IMR-90 (cell line): ENCODE data around the gene HOXD9. TPM values are rescaled to one million over a fixed set of nuclear protein-coding genes. Genes with fewer than 3 reads are reported as not detected.

Experiments
- ATAC-seq: fragments of 200-7000 bp; cut with Tn5 transposase; 2 replicates; pipeline ENCODE4 v1.9.1; 2020; ENCODE audit warnings: low read depth, mild to moderate bottlenecking, moderate library complexity
- BruUV-seq: library from RNA; stranded (reverse); fragments of 400-500 nt; replicated peaks from 2 replicates; lab custom pipeline; 2021; lab: Mats Ljungman, UMichigan
- CTCF ChIA-PET: fragments of 300-600 bp; formaldehyde crosslinking; extraction: SDS; loops from one replicate; lab custom pipeline; 2021; ENCODE audit warnings: antibody characterized with exemption; lab: Yijun Ruan, JAX
- POLR2A ChIA-PET: fragments of 300-600 bp; sonication (Branson Sonifier 250); formaldehyde crosslinking; loops from one replicate; lab custom pipeline; 2022; ENCODE audit warnings: antibody characterized with exemption; ENCODE audit not compliant: unreplicated experiment; lab: Charles Lee
- DNase-seq: peaks from one replicate; pipeline ENCODE4 v3.0.0; 2013
- H2AFZ ChIP-seq: replicated peaks from 2 replicates; pipeline ENCODE3; 2013; ENCODE audit warnings: low read length, mild to moderate bottlenecking; ENCODE audit not compliant: poor library complexity
- H2AK5ac ChIP-seq: 2 replicates; pipeline ENCODE4 v1.6.1; 2013; ENCODE audit warnings: low read depth, low read length, inconsistent platforms
- H2AK9ac ChIP-seq: replicated peaks from 2 replicates; pipeline ENCODE3; 2013; ENCODE audit warnings: mild to moderate bottlenecking, low read depth, low read length, moderate library complexity; ENCODE audit not compliant: poor library complexity
- H2BK120ac ChIP-seq: 2 replicates; pipeline ENCODE4 v1.6.1; 2013; ENCODE audit warnings: low read depth, low read length, inconsistent platforms
- H2BK15ac ChIP-seq: 3 replicates; pipeline ENCODE4 v1.6.1; 2013; ENCODE audit warnings: low read depth, low read length, inconsistent platforms
- H2BK20ac ChIP-seq: 2 replicates; pipeline ENCODE4 v1.6.1; 2013; ENCODE audit warnings: low read depth, mild to moderate bottlenecking, inconsistent platforms, low read length, moderate library complexity
- H2BK5ac ChIP-seq: 2 replicates; pipeline ENCODE4 v1.6.1; 2013; ENCODE audit warnings: mild to moderate bottlenecking, low read depth, low read length, inconsistent platforms; ENCODE audit not compliant: poor library complexity, severe bottlenecking
- H3K14ac ChIP-seq: replicated peaks from 2 replicates; pipeline ENCODE4 v1.6.1; 2013; ENCODE audit warnings: low read depth, low read length, inconsistent platforms
- H3K18ac ChIP-seq: 2 replicates; pipeline ENCODE4 v1.6.1; 2013; ENCODE audit warnings: low read depth, low read length, control low read depth
- H3K23ac ChIP-seq: 2 replicates; pipeline ENCODE4 v1.6.1; 2013; ENCODE audit warnings: low read depth, low read length, inconsistent platforms
- H3K27ac ChIP-seq: 2 replicates; pipeline ENCODE4 v1.5.1; 2013; ENCODE audit warnings: mild to moderate bottlenecking, control low read depth, low read length; ENCODE audit not compliant: insufficient read depth
- H3K27me3 ChIP-seq: 2 replicates; pipeline ENCODE4 v1.6.1; 2013; ENCODE audit warnings: low read length; ENCODE audit not compliant: control insufficient read depth, insufficient read depth
- H3K36me3 ChIP-seq: 2 replicates; pipeline ENCODE4 v1.6.1; 2013; ENCODE audit warnings: low read length, mixed read lengths; ENCODE audit not compliant: control insufficient read depth, insufficient read depth
- H3K4ac ChIP-seq: 2 replicates; pipeline ENCODE4 v1.6.1; 2013; ENCODE audit warnings: low read depth, low read length, inconsistent platforms
- H3K4me1 ChIP-seq: 2 replicates; pipeline ENCODE4 v1.6.1; 2013; ENCODE audit warnings: low read length, mixed read lengths; ENCODE audit not compliant: control insufficient read depth, insufficient read depth
- H3K4me2 ChIP-seq: 2 replicates; pipeline ENCODE4 v1.6.1; 2013; ENCODE audit warnings: low read depth, mild to moderate bottlenecking, control low read depth, low read length, moderate library complexity
- H3K4me3 ChIP-seq: 2 replicates; pipeline ENCODE4 v1.5.1; 2013; ENCODE audit warnings: low read depth, mild to moderate bottlenecking, control low read depth, low read length, moderate library complexity; ENCODE audit not compliant: insufficient read depth
- H3K56ac ChIP-seq: 2 replicates; pipeline ENCODE4 v1.6.1; 2013; ENCODE audit warnings: low read length, inconsistent platforms; ENCODE audit not compliant: insufficient read depth; ENCODE audit errors: extremely low read depth
- H3K79me1 ChIP-seq, 2 experiments: 2 replicates each; pipeline ENCODE4 v1.6.1; 2013; ENCODE audit warnings: low read length in 2 of 2, inconsistent platforms in 1 of 2, low read depth in 1 of 2
- H3K9ac ChIP-seq: 2 replicates; pipeline ENCODE4 v1.6.1; 2013; ENCODE audit warnings: low read depth, low read length, control low read depth
- H3K9me1 ChIP-seq: 2 replicates; pipeline ENCODE4 v1.6.1; 2013; ENCODE audit warnings: low read length, inconsistent platforms; ENCODE audit not compliant: insufficient read depth
- H3K9me3 ChIP-seq: 2 replicates; pipeline ENCODE4 v1.6.1; 2013; ENCODE audit warnings: low read length; ENCODE audit not compliant: control insufficient read depth, insufficient read depth
- H4K20me1 ChIP-seq: 2 replicates; pipeline ENCODE4 v1.6.1; 2013; ENCODE audit warnings: low read length, inconsistent platforms; ENCODE audit not compliant: insufficient read depth
- H4K5ac ChIP-seq: 2 replicates; pipeline ENCODE4 v1.6.1; 2013; ENCODE audit warnings: mild to moderate bottlenecking, low read depth, low read length, control low read depth
- H4K8ac ChIP-seq, 2 experiments: 2 replicates each; pipeline ENCODE4 v1.6.1; 2013; ENCODE audit warnings: low read depth in 2 of 2, low read length in 2 of 2, control low read depth in 1 of 2, inconsistent platforms in 1 of 2
- H4K91ac ChIP-seq: 2 replicates; pipeline ENCODE4 v1.6.1; 2013; ENCODE audit warnings: low read depth, low read length, inconsistent platforms; ENCODE audit not compliant: insufficient read depth
- MAFK ChIP-seq: IDR thresholded peaks from 2 replicates; pipeline ENCODE4 v1.6.1; 2012; ENCODE audit warnings: low read depth, low read length, improper control_type of control experiment
- MAZ ChIP-seq: IDR thresholded peaks from 2 replicates; pipeline ENCODE4 v1.6.1; 2012; ENCODE audit warnings: low read depth, mild to moderate bottlenecking, low read length, improper control_type of control experiment, moderate library complexity, borderline replicate concordance
- RAD21 ChIP-seq: IDR thresholded peaks from 2 replicates; pipeline ENCODE4 v1.6.1; 2012; ENCODE audit warnings: low read length, improper control_type of control experiment
- SMC3 ChIP-seq: fragments of 150-350 bp; IDR thresholded peaks from 2 replicates; pipeline ENCODE4 v1.6.1; 2016; ENCODE audit warnings: low read depth, mild to moderate bottlenecking, antibody characterized with exemption, low read length, moderate library complexity
- USF2 ChIP-seq: fragments of 150-350 bp; IDR thresholded peaks from 2 replicates; pipeline ENCODE4 v1.6.1; 2017; ENCODE audit warnings: mild to moderate bottlenecking, antibody characterized with exemption, low read length, low read depth
- WGBS, 2 experiments: methylation state at CpG; one replicate each; pipeline versions ENCODE4 v1.1.5 to v1.1.7; 2013; ENCODE audit warnings: missing lambda C conversion rate in 2 of 2; ENCODE audit not compliant: insufficient read length in 1 of 2; ENCODE audit errors: extremely low coverage in 2 of 2; 5-methylcytosine and 5-hydroxymethylcytosine counted together
- dilution Hi-C: fragments of 300-500 bp; cut with HindIII; formaldehyde crosslinking; loops from one replicate; pipeline ENCODE4 v1.14.3; 2018; ENCODE audit warnings: low sequenced_read_pairs; ENCODE audit not compliant: unreplicated experiment
- in situ Hi-C: fragments of 300-500 bp; cut with MboI; formaldehyde crosslinking; loops from 3 replicates; pipeline ENCODE4 v1.14.3; 2019; ENCODE audit warnings: low sequenced_read_pairs, inconsistent platforms, mixed read lengths
- intact Hi-C: fragments of 100-400 bp; cut with micrococcal nuclease; formaldehyde crosslinking; loops from 2 replicates; pipeline ENCODE4 v1.10.0; 2022
- polyA plus RNA-seq, 3 experiments: library from polyadenylated mRNA; depleted of rRNA; stranded (reverse); fragments of >200 nt; gene quantifications; 2 replicates each; pipeline ENCODE4 v1.2.3, GENCODE V29; 2012; ENCODE audit warnings: low replicate concordance in 1 of 3
- total RNA-seq: library from RNA; depleted of rRNA; stranded (reverse); fragments of >200 nt; gene quantifications from 2 replicates; pipeline ENCODE4 v1.2.3, GENCODE V29; 2012

HOXD9 gene
- total and polyA plus RNA-seq, 2 of the 4 experiments (the other 2 are of a cell fraction) = not detected

- no peaks in the 10 kb centered on the region for H4K20me1 ChIP-seq
- no TSS peak for BruUV-seq
- H2BK15ac ChIP-seq = no peak within 1 kb of the TSS
- H2BK20ac ChIP-seq = no peak within 1 kb of the TSS
- H3K27me3 ChIP-seq = peaks cover 93% of the 10 kb centered on the region
- peaks cover 9% of the 10 kb centered on the region for H3K9me3 ChIP-seq
- no peaks in the 10 kb centered on the region for H3K79me1 ChIP-seq
- in situ Hi-C loops = no loop called here
- no peak within 1 kb of the TSS for H2BK5ac ChIP-seq
- TF ChIP-seq RAD21 (no peak), SMC3 (no peak), MAFK (no peak), USF2 (peak; percentile 37; the same call in 1 of the 2 replicates), MAZ (no peak)
- H3K4ac ChIP-seq = no peak within 1 kb of the TSS
- H3K36me3 ChIP-seq = no peaks in the 10 kb centered on the region
- H2BK120ac ChIP-seq = no peak within 1 kb of the TSS
- H3K18ac ChIP-seq = no peak within 1 kb of the TSS
- H2AK9ac ChIP-seq = no peak within 1 kb of the TSS
- ChIA-PET POLR2A (no interaction called here), CTCF (no interaction called here)
- H3K4me2 ChIP-seq = no peak within 1 kb of the TSS
- H4K8ac ChIP-seq = no peak within 1 kb of the TSS
- no peak for DNase-seq
- no peak within 1 kb of the TSS for H2AFZ ChIP-seq
- no peak within 1 kb of the TSS for H4K5ac ChIP-seq
- H3K4me3 ChIP-seq = no peak within 1 kb of the TSS
- H3K27ac ChIP-seq = no peak within 1 kb of the TSS
- no peaks in the 10 kb centered on the region for H3K4me1 ChIP-seq
- H3K14ac ChIP-seq = no peak within 1 kb of the TSS
- dilution Hi-C loops = no loop called here
- WGBS, 2 experiments = 2% methylated on average over 14 of the region's 55 CpGs; no CpG with 5 or more reads in 1 of the 2 experiments
- H3K9ac ChIP-seq = no peak within 1 kb of the TSS
- no peak for ATAC-seq
- no peak within 1 kb of the TSS for H3K56ac ChIP-seq
- H4K91ac ChIP-seq = no peak within 1 kb of the TSS
- no peak within 1 kb of the TSS for H2AK5ac ChIP-seq
- intact Hi-C loops = no loop called here
- H3K9me1 ChIP-seq = no peaks in the 10 kb centered on the region
- H3K23ac ChIP-seq = no peak within 1 kb of the TSS
Measured at GRCh38 chr2:176151442-176152287, 29.1 kb downstream of the HOXD9 start, which contains the start of gene HOXD4. Gene HOXD4, plus strand, starts transcription at chr2:176151550. Its CDS starts 84 bp downstream, at chr2:176151634.
